ENCODE results near the gene SFT2D1.

The SFT2D1 gene

DNA sequence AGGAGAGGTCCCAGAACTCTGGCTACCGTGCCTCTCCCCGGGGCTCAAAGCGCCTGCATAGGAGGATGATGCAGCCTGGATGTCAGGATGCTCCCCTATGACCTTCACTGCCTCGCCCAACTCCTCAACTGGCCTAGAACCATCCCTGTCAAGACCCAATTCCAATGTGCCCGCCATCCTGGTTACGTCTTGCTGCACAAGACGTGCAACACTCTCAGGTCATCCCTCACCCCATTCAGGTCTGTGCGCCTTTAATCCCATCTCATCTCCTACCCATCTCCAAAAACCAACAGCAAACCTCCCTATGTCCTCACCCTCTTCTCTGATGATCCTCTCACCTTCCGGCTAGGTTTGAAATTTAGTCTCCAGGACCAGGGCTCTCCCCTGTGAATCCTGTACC lies 3.5 kb downstream of the SFT2D1 start:
- H3K9me3 ChIP-seq (ENCODE audit: insufficient read depth, low read depth, low read length): no peaks in the 10 kb centered on the region
- H3K79me2 ChIP-seq (ENCODE audit: insufficient read depth, low read length): peaks cover 89% of the 10 kb centered on the region
- H3K4me1 ChIP-seq (ENCODE audit: insufficient read depth, low read length, poor library complexity, severe bottlenecking): peaks cover 79% of the 10 kb centered on the region
- H3F3A ChIP-seq (ENCODE audit: low read depth): no peaks in the 10 kb centered on the region
- TF ChIP-seq EZH2phosphoT487 (IDR thresholded peaks at IDR 0.05; ENCODE audit: borderline replicate concordance) (no peak), CTCF (conservative IDR thresholded peaks at IDR 0.05; ENCODE audit: low read length) (no peak)
- no peaks in the 10 kb centered on the region for H3K27me3 ChIP-seq (ENCODE audit: insufficient read depth, low read length, poor library complexity, severe bottlenecking)
- no peak overlapping the region for H2AFZ ChIP-seq (ENCODE audit: low read length)
- H3K9ac ChIP-seq (ENCODE audit: low read depth, low read length, poor library complexity, severe bottlenecking): peak overlapping the region; percentile 27
- H3K36me3 ChIP-seq (ENCODE audit: insufficient read depth, low read length): peaks cover 8% of the 10 kb centered on the region; the same call in 1 of the 2 replicates
- peak overlapping the region; percentile 98 for H3K4me3 ChIP-seq (ENCODE audit: low read length, poor library complexity, severe bottlenecking)
- H4K20me1 ChIP-seq (ENCODE audit: insufficient read depth, low read length, poor library complexity, severe bottlenecking): peaks cover 64% of the 10 kb centered on the region
- peak overlapping the region; percentile 84 for H3K4me2 ChIP-seq (ENCODE audit: low read depth, low read length, poor library complexity, severe bottlenecking)
- H3K9me2 ChIP-seq (replicated peaks; ENCODE audit: low read depth, low read length): no peaks in the 10 kb centered on the region

DNA sequence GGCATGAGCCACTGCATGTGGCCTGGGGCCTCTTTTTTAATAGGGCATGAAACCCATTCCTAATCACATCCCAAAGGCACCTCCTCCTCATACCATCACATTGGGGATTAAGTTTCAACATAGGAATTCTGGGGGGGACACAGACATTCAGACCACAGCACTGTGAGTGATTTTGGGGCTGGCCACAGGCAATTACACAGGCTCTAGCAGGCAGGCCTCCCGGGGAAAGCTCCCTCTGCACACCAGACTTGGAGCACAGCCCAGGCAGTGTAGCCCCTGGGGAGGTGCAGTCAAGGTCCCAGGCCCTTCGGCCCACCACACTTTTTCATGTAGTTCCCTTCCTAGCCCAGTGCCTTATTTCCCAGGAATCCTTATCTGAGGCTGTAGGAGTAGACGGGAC lies 5.5 kb downstream of the SFT2D1 start:
- H3K9me2 ChIP-seq (replicated peaks; ENCODE audit: low read depth, low read length): no peaks in the 10 kb centered on the region
- H3K9me3 ChIP-seq (ENCODE audit: insufficient read depth, low read depth, low read length): no peaks in the 10 kb centered on the region
- no peak overlapping the region for H2AFZ ChIP-seq (ENCODE audit: low read length)
- H4K20me1 ChIP-seq (ENCODE audit: insufficient read depth, low read length, poor library complexity, severe bottlenecking): peaks cover 73% of the 10 kb centered on the region
- no peaks in the 10 kb centered on the region for H3K27me3 ChIP-seq (ENCODE audit: insufficient read depth, low read length, poor library complexity, severe bottlenecking)
- H3K4me2 ChIP-seq (ENCODE audit: low read depth, low read length, poor library complexity, severe bottlenecking): peak overlapping the region; percentile 84
- H3F3A ChIP-seq (ENCODE audit: low read depth): peaks cover 3% of the 10 kb centered on the region; the same call in 1 of the 2 replicates
- TF ChIP-seq EZH2phosphoT487 (IDR thresholded peaks at IDR 0.05; ENCODE audit: borderline replicate concordance): no peak
- TF ChIP-seq CTCF (conservative IDR thresholded peaks at IDR 0.05; ENCODE audit: low read length): no peak
- H3K36me3 ChIP-seq (ENCODE audit: insufficient read depth, low read length): peaks cover 8% of the 10 kb centered on the region; the same call in 1 of the 2 replicates
- H3K79me2 ChIP-seq (ENCODE audit: insufficient read depth, low read length): peaks cover 97% of the 10 kb centered on the region
- peaks cover 86% of the 10 kb centered on the region for H3K4me1 ChIP-seq (ENCODE audit: insufficient read depth, low read length, poor library complexity, severe bottlenecking)
- no peak overlapping the region for H3K9ac ChIP-seq (ENCODE audit: low read depth, low read length, poor library complexity, severe bottlenecking)
- no peak overlapping the region for H3K4me3 ChIP-seq (ENCODE audit: low read length, poor library complexity, severe bottlenecking)

- Histone ChIP-seq H2AFZ (ENCODE audit: low read length) (no peak overlapping the region), H3K79me2 (ENCODE audit: insufficient read depth, low read length) (peaks cover 97% of the 10 kb centered on the region), H4K20me1 (ENCODE audit: insufficient read depth, low read length, poor library complexity, severe bottlenecking) (peaks cover 75% of the 10 kb centered on the region), H3K9me2 (replicated peaks; ENCODE audit: low read depth, low read length) (no peaks in the 10 kb centered on the region), H3K9ac (ENCODE audit: low read depth, low read length, poor library complexity, severe bottlenecking) (no peak overlapping the region), H3K9me3 (ENCODE audit: insufficient read depth, low read depth, low read length) (no peaks in the 10 kb centered on the region), H3K4me2 (ENCODE audit: low read depth, low read length, poor library complexity, severe bottlenecking) (no peak overlapping the region), H3F3A (ENCODE audit: low read depth) (peaks cover 3% of the 10 kb centered on the region; the same call in 1 of the 2 replicates), H3K4me3 (ENCODE audit: low read length, poor library complexity, severe bottlenecking) (no peak overlapping the region), H3K36me3 (ENCODE audit: insufficient read depth, low read length) (peaks cover 8% of the 10 kb centered on the region; the same call in 1 of the 2 replicates), H3K27me3 (ENCODE audit: insufficient read depth, low read length, poor library complexity, severe bottlenecking) (no peaks in the 10 kb centered on the region), H3K4me1 (ENCODE audit: insufficient read depth, low read length, poor library complexity, severe bottlenecking) (peaks cover 96% of the 10 kb centered on the region)
- no peak for TF ChIP-seq CTCF (conservative IDR thresholded peaks at IDR 0.05; ENCODE audit: low read length)
- TF ChIP-seq EZH2phosphoT487 (IDR thresholded peaks at IDR 0.05; ENCODE audit: borderline replicate concordance): no peak
These were observed 6.7 kb downstream of the SFT2D1 start for GRCh38 chr6:166335378-166336302.
